ENCODE data around the gene MAP2.

Gene MAP2

GRCh38 chr2:209424199-209424701 lies 403 bp downstream of the MAP2 start:
- no peak for DNase-seq (ENCODE audit: low read depth)
- H3K4me3 ChIP-seq (ENCODE audit: low read depth, low read length): peak overlapping the region; percentile 19
- TF ChIP-seq CTCF (IDR thresholded peaks at IDR 0.05; ENCODE audit: insufficient read depth, low read depth, low read length, missing control alignments): no peak

GRCh38 chr2:209424781-209425470 lies 1.1 kb downstream of the MAP2 start:
- no peak overlapping the region for H3K4me3 ChIP-seq (ENCODE audit: low read depth, low read length)
- no peak for TF ChIP-seq CTCF (IDR thresholded peaks at IDR 0.05; ENCODE audit: insufficient read depth, low read depth, low read length, missing control alignments)
- no peak for DNase-seq (ENCODE audit: low read depth)

- peak; percentile 31 for DNase-seq (ENCODE audit: low read depth)
- TF ChIP-seq CTCF (IDR thresholded peaks at IDR 0.05; ENCODE audit: insufficient read depth, low read depth, low read length, missing control alignments): peak; percentile 25
- H3K4me3 ChIP-seq (ENCODE audit: low read depth, low read length): no peak overlapping the region
These were observed 1.7 kb downstream of the MAP2 start for GRCh38 chr2:209425471-209426071.

- no peak for DNase-seq (ENCODE audit: low read depth)
- TF ChIP-seq CTCF (IDR thresholded peaks at IDR 0.05; ENCODE audit: insufficient read depth, low read depth, low read length, missing control alignments): no peak
- no peak overlapping the region for H3K4me3 ChIP-seq (ENCODE audit: low read depth, low read length)
These were observed 2.6 kb downstream of the MAP2 start for GRCh38 chr2:209426432-209426831.

GRCh38 chr2:209431701-209432100 lies 7.9 kb downstream of the MAP2 start:
- H3K4me3 ChIP-seq (ENCODE audit: low read depth, low read length): no peak overlapping the region
- TF ChIP-seq CTCF (IDR thresholded peaks at IDR 0.05; ENCODE audit: insufficient read depth, low read depth, low read length, missing control alignments): no peak
- DNase-seq (ENCODE audit: low read depth): no peak

- H3K4me3 ChIP-seq (ENCODE audit: low read depth, low read length): no peak overlapping the region
- no peak for DNase-seq (ENCODE audit: low read depth)
- TF ChIP-seq CTCF (IDR thresholded peaks at IDR 0.05; ENCODE audit: insufficient read depth, low read depth, low read length, missing control alignments): no peak
These were observed 17.7 kb downstream of the MAP2 start for GRCh38 chr2:209441541-209441940.
